ENCODE measurements around the gene UBR1. TPM values are rescaled to one million over a fixed set of nuclear protein-coding genes. Genes with fewer than 3 reads are reported as not detected.
"Not testable (repeated sequence)": the region's sequence is repeated elsewhere in the genome, so short reads cannot be mapped to it uniquely, and the experiment has no call there.

Gene UBR1
- total RNA-seq, 1 donor from 2014 or later: 48.9 TPM

DNA sequence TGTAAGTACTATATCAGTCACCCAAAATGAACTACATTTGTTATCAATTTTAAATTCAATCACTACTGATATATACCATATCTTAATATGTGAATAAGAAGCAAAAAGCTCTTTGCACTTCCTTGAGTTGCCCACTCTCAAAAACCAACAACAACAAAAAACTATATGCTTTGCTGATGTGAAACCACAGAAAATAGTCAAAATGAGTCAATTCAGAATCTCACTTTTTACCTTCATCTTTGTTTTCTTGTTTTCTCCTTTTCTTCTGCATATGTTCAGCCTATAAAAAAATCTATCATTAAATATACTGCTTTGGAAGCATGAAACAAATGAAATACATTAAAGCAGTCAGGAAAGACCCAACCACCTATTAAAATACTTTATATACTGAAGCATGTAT is 80.7 kb downstream of the UBR1 start:
- no peak for TF ChIP-seq CTCF (IDR thresholded peaks at IDR 0.05)
- no peaks in the 10 kb centered on the region for H3K9me3 Mint-ChIP-seq
- H3K27me3 Mint-ChIP-seq: no peaks in the 10 kb centered on the region
- H3K27ac Mint-ChIP-seq: no peak overlapping the region
- ATAC-seq (ENCODE audit: low read depth) (no peak), DNase-seq (no peak)
- H3K36me3 Mint-ChIP-seq (ENCODE audit: low read depth): peaks cover 73% of the 10 kb centered on the region
- CTCF ChIA-PET: no interaction called here
- H3K4me3 Mint-ChIP-seq: no peak overlapping the region
- no peaks in the 10 kb centered on the region for H3K4me1 Mint-ChIP-seq
- POLR2A ChIA-PET: no interaction called here
- intact Hi-C loops (cut with micrococcal nuclease): no loop called here

DNA sequence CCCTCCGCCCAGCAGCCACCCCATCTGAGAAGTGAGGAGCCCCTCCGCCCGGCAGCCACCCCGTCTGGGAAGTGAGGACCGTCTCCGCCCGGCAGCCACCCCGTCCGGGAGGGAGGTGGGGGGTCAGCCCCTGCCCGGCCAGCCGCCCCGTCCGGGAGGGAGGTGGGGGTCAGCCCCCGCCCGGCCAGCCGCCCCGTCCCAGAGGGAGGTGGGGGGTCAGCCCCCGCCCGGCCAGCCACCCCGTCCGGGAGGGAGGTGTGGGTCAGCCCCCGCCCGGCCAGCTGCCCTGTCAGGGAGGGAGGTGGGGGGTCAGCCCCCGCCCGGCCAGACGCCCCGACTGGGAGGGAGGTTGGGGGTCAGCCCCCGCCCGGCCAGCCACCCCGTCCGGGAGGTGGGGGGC is 91.2 kb downstream of the UBR1 start:
- H3K4me3 Mint-ChIP-seq; intact Hi-C loops (cut with micrococcal nuclease); POLR2A ChIA-PET; DNase-seq; H3K9me3 Mint-ChIP-seq; H3K27me3 Mint-ChIP-seq; H3K27ac Mint-ChIP-seq; CTCF ChIA-PET; ATAC-seq (ENCODE audit: low read depth); H3K4me1 Mint-ChIP-seq: not testable (repeated sequence)
- H3K36me3 Mint-ChIP-seq (ENCODE audit: low read depth): peaks cover 48% of the 10 kb centered on the region

DNA sequence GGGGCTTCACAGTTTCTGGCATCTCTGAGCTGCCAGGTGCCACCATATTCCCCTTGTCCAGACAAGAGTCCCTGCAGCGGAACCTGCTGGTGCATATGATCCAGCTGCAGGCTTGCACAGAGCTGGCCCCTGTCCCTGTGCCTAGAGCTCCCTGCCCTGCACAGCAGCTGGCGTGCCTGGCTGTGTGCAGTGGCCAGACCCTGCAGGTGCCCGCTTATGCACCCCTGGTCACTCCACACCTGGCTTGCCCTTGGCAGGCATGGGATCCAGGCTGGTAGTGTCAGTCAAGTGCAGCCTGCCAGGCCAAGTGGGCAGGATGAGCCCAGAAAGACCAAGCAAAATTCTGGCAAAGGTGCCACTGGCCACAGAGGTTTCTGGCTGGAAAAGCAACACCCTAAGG is 96.6 kb downstream of the UBR1 start:
- POLR2A ChIA-PET: interaction anchor here (0.7 kb wide), 1 partner anchor 16 kb away, joined by 3 read pairs; no protein-coding TSS in a partner anchor
- TF ChIP-seq CTCF (IDR thresholded peaks at IDR 0.05): no peak
- peaks cover 2% of the 10 kb centered on the region for H3K9me3 Mint-ChIP-seq

GRCh38 chr15:43008150-43008549 is 97.7 kb downstream of the UBR1 start:
- POLR2A ChIA-PET: no interaction called here
- Mint-ChIP-seq H3K4me3 (no peak overlapping the region), H3K27ac (no peak overlapping the region), H3K36me3 (ENCODE audit: low read depth) (peaks cover 67% of the 10 kb centered on the region), H3K27me3 (no peaks in the 10 kb centered on the region), H3K4me1 (no peaks in the 10 kb centered on the region), H3K9me3 (peaks cover 2% of the 10 kb centered on the region)
- no peak for ATAC-seq (ENCODE audit: low read depth)
- intact Hi-C loops (cut with micrococcal nuclease): no loop called here
- CTCF ChIA-PET: no interaction called here
- TF ChIP-seq CTCF (IDR thresholded peaks at IDR 0.05): no peak
- DNase-seq: no peak

More for the DNA sequence above, 96.6 kb downstream of the UBR1 start:
- peaks cover 65% of the 10 kb centered on the region for H3K36me3 Mint-ChIP-seq (ENCODE audit: low read depth)
- H3K27me3 Mint-ChIP-seq: no peaks in the 10 kb centered on the region
- no peak overlapping the region for H3K4me3 Mint-ChIP-seq
- no peak for ATAC-seq (ENCODE audit: low read depth)
- intact Hi-C loops (cut with micrococcal nuclease): no loop called here
- no peak for DNase-seq
- no peak overlapping the region for H3K27ac Mint-ChIP-seq
- no peaks in the 10 kb centered on the region for H3K4me1 Mint-ChIP-seq
- CTCF ChIA-PET: interaction anchor here (1.0 kb wide), 1 partner anchor 140 kb away, joined by 3 read pairs; no protein-coding TSS in a partner anchor

GRCh38 chr15:43007551-43007950 is 98.3 kb downstream of the UBR1 start:
- DNase-seq (no peak), ATAC-seq (ENCODE audit: low read depth) (no peak)
- Mint-ChIP-seq H3K27me3 (no peaks in the 10 kb centered on the region), H3K27ac (no peak overlapping the region), H3K4me1 (no peaks in the 10 kb centered on the region), H3K4me3 (no peak overlapping the region), H3K9me3 (peaks cover 2% of the 10 kb centered on the region), H3K36me3 (ENCODE audit: low read depth) (peaks cover 70% of the 10 kb centered on the region)
- TF ChIP-seq CTCF (IDR thresholded peaks at IDR 0.05): no peak
- intact Hi-C loops (cut with micrococcal nuclease): no loop called here
- ChIA-PET CTCF (no interaction called here), POLR2A (no interaction called here)

GRCh38 chr15:43006991-43007390 is 98.8 kb downstream of the UBR1 start:
- CTCF ChIA-PET: no interaction called here
- H3K9me3 Mint-ChIP-seq: peaks cover 2% of the 10 kb centered on the region
- peaks cover 71% of the 10 kb centered on the region for H3K36me3 Mint-ChIP-seq (ENCODE audit: low read depth)

DNA sequence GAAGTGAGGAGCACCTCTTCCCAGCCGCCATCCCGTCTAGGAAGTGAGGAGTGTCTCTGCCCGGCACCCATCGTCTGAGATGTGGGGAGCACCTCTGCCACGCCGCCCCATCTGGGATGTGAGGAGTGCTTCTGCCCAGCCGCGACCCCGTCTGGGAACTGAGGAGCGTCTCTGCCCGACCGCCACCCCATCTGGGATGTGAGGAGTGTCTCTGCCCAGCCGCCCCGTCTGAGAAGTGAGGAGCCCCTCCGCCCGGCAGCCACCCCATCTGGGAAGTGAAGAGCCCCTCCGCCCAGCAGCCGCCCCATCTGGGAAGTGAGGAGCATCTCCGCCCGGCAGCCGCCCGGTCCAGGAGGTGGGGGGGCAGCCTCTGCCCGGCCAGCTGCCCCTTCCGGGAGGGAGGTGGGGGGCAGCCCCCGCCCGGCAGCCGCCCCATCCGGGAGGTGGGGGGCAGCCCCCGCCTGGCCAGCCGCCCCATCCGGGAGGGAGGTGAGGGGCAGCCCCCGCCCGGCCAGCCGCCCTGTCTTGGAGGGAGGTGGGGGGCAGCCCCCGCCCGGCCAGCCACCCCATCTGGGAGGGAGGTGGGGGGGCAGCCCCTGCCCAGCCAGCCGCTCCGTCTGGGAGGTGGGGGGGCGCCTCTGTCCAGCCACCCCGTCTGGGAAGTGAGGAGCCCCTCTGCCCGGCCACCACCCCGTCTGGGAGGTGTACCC is 100.8 kb downstream of the UBR1 start:
- POLR2A ChIA-PET; H3K4me3 Mint-ChIP-seq; DNase-seq; H3K4me1 Mint-ChIP-seq; H3K27me3 Mint-ChIP-seq; H3K27ac Mint-ChIP-seq; intact Hi-C loops (cut with micrococcal nuclease); CTCF ChIA-PET; ATAC-seq (ENCODE audit: low read depth); H3K9me3 Mint-ChIP-seq: not testable (repeated sequence)
- peaks cover 53% of the 10 kb centered on the region for H3K36me3 Mint-ChIP-seq (ENCODE audit: low read depth)

More at GRCh38 chr15:43006991-43007390, 98.8 kb downstream of the UBR1 start:
- no peak for DNase-seq
- TF ChIP-seq CTCF (IDR thresholded peaks at IDR 0.05): no peak
- Mint-ChIP-seq H3K4me3 (no peak overlapping the region), H3K27ac (no peak overlapping the region), H3K27me3 (no peaks in the 10 kb centered on the region), H3K4me1 (no peaks in the 10 kb centered on the region)
- POLR2A ChIA-PET: no interaction called here
- intact Hi-C loops (cut with micrococcal nuclease): no loop called here
- ATAC-seq (ENCODE audit: low read depth): no peak
